GM12878 (cell line): ENCODE data around the gene LRP3. TPM values are rescaled to one million over a fixed set of nuclear protein-coding genes. Genes with fewer than 3 reads are reported as not detected.

Experiments
- ATAC-seq: fragments of 200-7000 bp; cut with Tn5 transposase; 3 replicates; pipeline ENCODE4 v1.9.1; 2020; ENCODE audit warnings: mild to moderate bottlenecking, moderate library complexity
- BruUV-seq: library from RNA; stranded (reverse); fragments of 400-500 nt; replicated peaks from 2 replicates; lab custom pipeline; 2021; lab: Mats Ljungman, UMichigan
- CTCF ChIA-PET: fragments of 300-600 bp; sonication (Branson Sonifier 250); formaldehyde crosslinking; extraction: SDS; loops from one replicate; lab custom pipeline; 2021; ENCODE audit warnings: inconsistent platforms; lab: Yijun Ruan, JAX
- POLR2A ChIA-PET: fragments of 350-600 bp; formaldehyde crosslinking; extraction: SDS; loops from one replicate; lab custom pipeline; 2021; ENCODE audit warnings: inconsistent platforms; lab: Charles Lee
- RAD21 ChIA-PET: fragments of 300-600 bp; sonication (Branson Sonifier 250); formaldehyde crosslinking; loops from one replicate; lab custom pipeline; 2023; ENCODE audit warnings: antibody characterized with exemption; ENCODE audit not compliant: unreplicated experiment; lab: Charles Lee
- SMC1A ChIA-PET: fragments of 300-600 bp; sonication (Branson Sonifier 250); formaldehyde crosslinking; loops from one replicate; lab custom pipeline; 2023; ENCODE audit not compliant: unreplicated experiment, uncharacterized antibody; lab: Charles Lee
- DNase-seq: peaks from one replicate; pipeline ENCODE4 v3.0.0-alpha.2; 2011; ENCODE audit warnings: low read depth, low spot score
- FAIRE-seq: peaks from 3 replicates; lab custom pipeline; 2011; peaks lifted over from hg19 to GRCh38; lab: Jason Lieb, UNC
- H2AFZ ChIP-seq: 2 replicates; pipeline ENCODE4 v1.6.0; 2011; ENCODE audit warnings: low read depth, low read length, control low read depth; ENCODE audit not compliant: control insufficient read depth
- H3K27ac ChIP-seq: 2 replicates; pipeline ENCODE4 v1.5.1; 2011; ENCODE audit warnings: control low read depth; ENCODE audit not compliant: control insufficient read depth, insufficient read depth
- H3K27me3 ChIP-seq, 2 experiments: replicated peaks in 1 of 2; 2 replicates each; pipeline versions ENCODE4 v1.6.0 to v1.6.1; 2011; ENCODE audit warnings: low read length in 1 of 2; ENCODE audit not compliant: control insufficient read depth in 2 of 2, insufficient read depth in 2 of 2
- H3K36me3 ChIP-seq, 2 experiments: 2 replicates each; pipeline ENCODE4 v1.5.1; 2011; ENCODE audit warnings: low read length in 1 of 2; ENCODE audit not compliant: control insufficient read depth in 2 of 2, insufficient read depth in 2 of 2
- H3K4me1 ChIP-seq: 2 replicates; pipeline ENCODE4 v1.6.1; 2011; ENCODE audit warnings: mild to moderate bottlenecking, low read length, moderate library complexity, mixed read lengths; ENCODE audit not compliant: control insufficient read depth, insufficient read depth
- H3K4me2 ChIP-seq: 2 replicates; pipeline ENCODE4 v1.6.0; 2011; ENCODE audit warnings: control low read depth; ENCODE audit not compliant: control insufficient read depth, insufficient read depth
- H3K4me3 ChIP-seq: fragments of 200-600 bp; sonication (generic); 2 replicates; pipeline ENCODE4 v1.5.1; 2016
- H3K79me2 ChIP-seq: 2 replicates; pipeline ENCODE4 v1.6.0; 2011; ENCODE audit warnings: low read length; ENCODE audit not compliant: control insufficient read depth, insufficient read depth
- H3K9ac ChIP-seq: 2 replicates; pipeline ENCODE4 v1.8.0; 2011; ENCODE audit warnings: low read length, control low read depth, mixed read lengths; ENCODE audit not compliant: control insufficient read depth, insufficient read depth
- H3K9me3 ChIP-seq: replicated peaks from 3 replicates; pipeline ENCODE4 v1.5.1; 2011; ENCODE audit warnings: mild to moderate bottlenecking, low read length; ENCODE audit not compliant: control insufficient read depth, insufficient read depth
- H4K20me1 ChIP-seq: 2 replicates; pipeline ENCODE4 v1.6.0; 2011; ENCODE audit not compliant: control insufficient read depth, insufficient read depth
- CREM ChIP-seq: IDR thresholded peaks from 2 replicates; pipeline ENCODE4 v1.6.1; 2014; ENCODE audit warnings: antibody characterized with exemption, low read depth
- IRF4 ChIP-seq: IDR thresholded peaks from 2 replicates; pipeline ENCODE4 v1.6.1; 2011; ENCODE audit warnings: low read depth, low read length
- LARP7 ChIP-seq: fragments of 450-650 bp; IDR thresholded peaks from 2 replicates; pipeline ENCODE4 v1.6.1; 2017; ENCODE audit warnings: mild to moderate bottlenecking
- RBBP5 ChIP-seq: fragments of 200-600 bp; sonication (generic); conservative IDR thresholded peaks from 2 replicates; pipeline ENCODE4 v1.6.1; 2016
- YBX1 ChIP-seq: fragments of 450-650 bp; IDR thresholded peaks from 2 replicates; pipeline ENCODE4 v1.6.1; 2016; ENCODE audit warnings: antibody characterized with exemption
- ZBED1 ChIP-seq: IDR thresholded peaks from 2 replicates; pipeline ENCODE4 v1.6.1; 2016; ENCODE audit warnings: borderline replicate concordance
- WGBS: methylation state at CpG from one replicate; pipeline ENCODE4 v1.1.6; 2016; ENCODE audit warnings: low lambda C conversion rate; ENCODE audit not compliant: insufficient replicate concordance, insufficient coverage; ENCODE audit errors: missing lambda C conversion rate; 5-methylcytosine and 5-hydroxymethylcytosine counted together
- in situ Hi-C: fragments of 300-500 bp; cut with MboI; formaldehyde crosslinking; loops from 9 replicates; pipeline ENCODE4 v1.14.3; 2018; ENCODE audit warnings: mixed read lengths
- intact Hi-C: fragments of 100-400 bp; cut with micrococcal nuclease; formaldehyde crosslinking; loops from one replicate; pipeline ENCODE4 v1.14.2; 2022; ENCODE audit not compliant: unreplicated experiment
- polyA plus RNA-seq, 11 experiments: library from polyadenylated mRNA; depleted of rRNA in 4 of 11; unstranded in 6 of 11; stranded (reverse) in 5 of 11; fragments of >200 nt; fragmentation: Nextera tagmentation in 4 of 11; fragmentation: Illumina TruSeq in 1 of 11; extraction: Ambion mirVana in 4 of 11; extraction: Trizol in 1 of 11; gene quantifications; 1 replicate in 1 of 11; 2 replicates in 10 of 11; pipeline versions ENCODE4 v1.2.1 to v1.2.3, GENCODE V29; 2011 to 2016; ENCODE audit warnings: inconsistent platforms in 2 of 11, missing spikeins in 2 of 11, low read depth in 1 of 11
- total RNA-seq, 4 experiments: library from RNA; depleted of rRNA in 3 of 4; stranded (reverse); fragments of >200 nt in 3 of 4; fragmentation: Illumina TruSeq in 1 of 4; extraction: Trizol in 1 of 4; gene quantifications; 2 replicates each; pipeline versions ENCODE4 v1.2.1 to v1.2.3, GENCODE V29; 2013 to 2021
- TF ChIP-seq, protein P1 (sequence below): fragments of 450-650 bp; IDR thresholded peaks from 2 replicates; pipeline ENCODE4 v1.6.1; 2018; ENCODE audit warnings: mild to moderate bottlenecking, low read depth, moderate library complexity; ENCODE audit not compliant: partially characterized antibody
- TF ChIP-seq, protein P2 (sequence below): fragments of 450-650 bp; IDR thresholded peaks from 2 replicates; pipeline ENCODE4 v1.6.1; 2017; ENCODE audit warnings: mild to moderate bottlenecking
- TF ChIP-seq, protein P3 (sequence below): fragments of 450-650 bp; IDR thresholded peaks from 2 replicates; pipeline ENCODE4 v1.6.1; 2014; ENCODE audit warnings: mild to moderate bottlenecking

The LRP3 gene
- total and polyA plus RNA-seq, 10 of the 15 experiments (the other 5 are each of a cell fraction or from before 2014, with no cell fraction given) = 0.12 to 3.2 (median 0.64) TPM; not detected in 2

DNA sequence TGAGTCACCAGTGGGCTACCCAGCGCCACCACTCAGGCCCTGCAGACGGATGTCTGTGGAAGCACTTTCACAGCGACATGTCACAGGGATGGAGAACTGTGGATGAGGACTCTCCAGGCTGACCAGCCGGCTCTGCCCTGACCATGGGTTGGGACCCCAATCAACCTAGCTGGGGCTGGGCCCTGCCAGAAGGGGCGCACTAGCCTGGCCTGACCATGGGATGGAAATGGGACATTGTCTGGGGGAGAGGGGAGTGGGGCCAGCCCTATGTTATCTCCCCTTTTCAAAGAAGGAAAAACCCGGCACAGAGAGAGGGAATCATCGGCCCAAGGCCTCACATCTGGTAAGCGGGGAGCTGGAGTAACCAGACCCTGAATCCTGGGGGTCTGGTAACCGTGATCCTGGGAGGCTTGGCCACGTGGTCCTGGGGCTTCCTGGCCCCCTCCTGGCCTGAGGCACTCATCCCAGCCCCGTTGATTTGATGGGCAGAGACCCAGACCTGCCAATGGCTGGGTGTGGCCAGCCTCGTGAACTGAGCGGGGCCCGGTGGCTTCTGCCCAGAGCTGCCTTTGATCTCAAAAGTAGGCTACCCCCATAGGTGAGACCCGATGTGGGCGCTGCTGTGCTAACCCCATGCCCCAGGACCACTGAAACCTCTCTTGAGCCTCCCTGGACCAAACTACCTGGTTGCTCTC is 42.7 kb downstream of the LRP3 start:
- intact Hi-C loops = loop anchor here (5.0 kb wide), 1 partner anchor 535 kb away; no protein-coding TSS in a partner anchor
- ATAC-seq (no peak), DNase-seq (no peak), FAIRE-seq (no peak)
- BruUV-seq = no TSS peak
- 85% methylated on average over 16 of the region's 16 CpGs for WGBS
- RAD21 ChIA-PET = interaction anchor here (2.0 kb wide), 1 partner anchor 170 kb away, joined by 8 read pairs; no protein-coding TSS in a partner anchor
- SMC1A ChIA-PET = interaction anchor here (0.6 to 1.8 kb wide), 6 partner anchors 39 to 172 kb away, joined by 3 to 8 read pairs (median 3); no protein-coding TSS in a partner anchor
- H2AFZ ChIP-seq = no peak overlapping the region
- CTCF ChIA-PET = interaction anchor here (0.6 to 5.2 kb wide), 11 partner anchors 22 to 180 kb away, joined by 3 to 46 read pairs (median 3); no protein-coding TSS in a partner anchor
- no peaks in the 10 kb centered on the region for H3K9me3 ChIP-seq
- no peaks in the 10 kb centered on the region for H3K36me3 ChIP-seq
- H3K27me3 ChIP-seq = peaks cover 0 to 3% of the 10 kb centered on the region in 2 experiments; a peak in 1 of 4 replicates
- no peaks in the 10 kb centered on the region for H4K20me1 ChIP-seq
- peaks cover 11% of the 10 kb centered on the region for H3K4me1 ChIP-seq
- TF ChIP-seq, protein P1, sequence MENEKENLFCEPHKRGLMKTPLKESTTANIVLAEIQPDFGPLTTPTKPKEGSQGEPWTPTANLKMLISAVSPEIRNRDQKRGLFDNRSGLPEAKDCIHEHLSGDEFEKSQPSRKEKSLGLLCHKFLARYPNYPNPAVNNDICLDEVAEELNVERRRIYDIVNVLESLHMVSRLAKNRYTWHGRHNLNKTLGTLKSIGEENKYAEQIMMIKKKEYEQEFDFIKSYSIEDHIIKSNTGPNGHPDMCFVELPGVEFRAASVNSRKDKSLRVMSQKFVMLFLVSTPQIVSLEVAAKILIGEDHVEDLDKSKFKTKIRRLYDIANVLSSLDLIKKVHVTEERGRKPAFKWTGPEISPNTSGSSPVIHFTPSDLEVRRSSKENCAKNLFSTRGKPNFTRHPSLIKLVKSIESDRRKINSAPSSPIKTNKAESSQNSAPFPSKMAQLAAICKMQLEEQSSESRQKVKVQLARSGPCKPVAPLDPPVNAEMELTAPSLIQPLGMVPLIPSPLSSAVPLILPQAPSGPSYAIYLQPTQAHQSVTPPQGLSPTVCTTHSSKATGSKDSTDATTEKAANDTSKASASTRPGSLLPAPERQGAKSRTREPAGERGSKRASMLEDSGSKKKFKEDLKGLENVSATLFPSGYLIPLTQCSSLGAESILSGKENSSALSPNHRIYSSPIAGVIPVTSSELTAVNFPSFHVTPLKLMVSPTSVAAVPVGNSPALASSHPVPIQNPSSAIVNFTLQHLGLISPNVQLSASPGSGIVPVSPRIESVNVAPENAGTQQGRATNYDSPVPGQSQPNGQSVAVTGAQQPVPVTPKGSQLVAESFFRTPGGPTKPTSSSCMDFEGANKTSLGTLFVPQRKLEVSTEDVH = no peak
- TF ChIP-seq, protein P2, sequence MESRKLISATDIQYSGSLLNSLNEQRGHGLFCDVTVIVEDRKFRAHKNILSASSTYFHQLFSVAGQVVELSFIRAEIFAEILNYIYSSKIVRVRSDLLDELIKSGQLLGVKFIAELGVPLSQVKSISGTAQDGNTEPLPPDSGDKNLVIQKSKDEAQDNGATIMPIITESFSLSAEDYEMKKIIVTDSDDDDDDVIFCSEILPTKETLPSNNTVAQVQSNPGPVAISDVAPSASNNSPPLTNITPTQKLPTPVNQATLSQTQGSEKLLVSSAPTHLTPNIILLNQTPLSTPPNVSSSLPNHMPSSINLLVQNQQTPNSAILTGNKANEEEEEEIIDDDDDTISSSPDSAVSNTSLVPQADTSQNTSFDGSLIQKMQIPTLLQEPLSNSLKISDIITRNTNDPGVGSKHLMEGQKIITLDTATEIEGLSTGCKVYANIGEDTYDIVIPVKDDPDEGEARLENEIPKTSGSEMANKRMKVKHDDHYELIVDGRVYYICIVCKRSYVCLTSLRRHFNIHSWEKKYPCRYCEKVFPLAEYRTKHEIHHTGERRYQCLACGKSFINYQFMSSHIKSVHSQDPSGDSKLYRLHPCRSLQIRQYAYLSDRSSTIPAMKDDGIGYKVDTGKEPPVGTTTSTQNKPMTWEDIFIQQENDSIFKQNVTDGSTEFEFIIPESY = no peak
- TF ChIP-seq LARP7 = no peak
- TF ChIP-seq, protein P3, sequence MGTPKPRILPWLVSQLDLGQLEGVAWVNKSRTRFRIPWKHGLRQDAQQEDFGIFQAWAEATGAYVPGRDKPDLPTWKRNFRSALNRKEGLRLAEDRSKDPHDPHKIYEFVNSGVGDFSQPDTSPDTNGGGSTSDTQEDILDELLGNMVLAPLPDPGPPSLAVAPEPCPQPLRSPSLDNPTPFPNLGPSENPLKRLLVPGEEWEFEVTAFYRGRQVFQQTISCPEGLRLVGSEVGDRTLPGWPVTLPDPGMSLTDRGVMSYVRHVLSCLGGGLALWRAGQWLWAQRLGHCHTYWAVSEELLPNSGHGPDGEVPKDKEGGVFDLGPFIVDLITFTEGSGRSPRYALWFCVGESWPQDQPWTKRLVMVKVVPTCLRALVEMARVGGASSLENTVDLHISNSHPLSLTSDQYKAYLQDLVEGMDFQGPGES = no peak
- no peak for TF ChIP-seq IRF4
- no peak for TF ChIP-seq YBX1
- TF ChIP-seq CREM = no peak
- TF ChIP-seq ZBED1 = no peak
- no peak for TF ChIP-seq RBBP5
- H3K27ac ChIP-seq = no peak overlapping the region
- in situ Hi-C loops = loop anchor here (5.0 to 25.0 kb wide), 3 partner anchors 95 to 525 kb away; no protein-coding TSS in a partner anchor
- H3K4me2 ChIP-seq = no peak overlapping the region
- no peak overlapping the region for H3K9ac ChIP-seq
- H3K4me3 ChIP-seq = no peak overlapping the region
- no peaks in the 10 kb centered on the region for H3K79me2 ChIP-seq
- POLR2A ChIA-PET = no interaction called here
